ENCODE data around the gene SLC7A7.
"Not testable (repeated sequence)": the region's sequence is repeated elsewhere in the genome, so short reads cannot be mapped to it uniquely, and the experiment has no call there.

Gene SLC7A7

DNA sequence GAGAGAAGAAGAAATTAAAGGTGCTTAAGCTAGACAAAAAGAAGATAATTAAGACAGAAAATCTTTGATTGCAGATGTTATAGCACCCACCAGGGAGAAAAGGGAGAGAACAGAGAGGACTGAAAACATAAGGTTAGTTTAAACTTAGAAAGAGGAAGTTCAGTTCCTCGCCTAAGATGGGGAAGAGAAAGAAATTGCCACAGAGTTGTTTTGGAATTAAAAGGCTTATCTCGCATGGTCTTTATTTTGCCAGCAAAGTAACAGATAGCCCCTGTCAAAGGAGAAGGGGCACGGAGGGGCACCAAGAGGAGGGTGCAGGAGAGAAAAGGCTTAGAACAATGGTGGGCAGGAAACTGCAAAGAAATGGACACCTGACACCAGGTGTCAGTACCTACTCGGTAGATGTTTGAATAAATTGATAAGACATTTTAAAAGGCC lies 66.6 kb downstream of the SLC7A7 start:
- DNase-seq (ENCODE audit: low read depth): no peak

DNA sequence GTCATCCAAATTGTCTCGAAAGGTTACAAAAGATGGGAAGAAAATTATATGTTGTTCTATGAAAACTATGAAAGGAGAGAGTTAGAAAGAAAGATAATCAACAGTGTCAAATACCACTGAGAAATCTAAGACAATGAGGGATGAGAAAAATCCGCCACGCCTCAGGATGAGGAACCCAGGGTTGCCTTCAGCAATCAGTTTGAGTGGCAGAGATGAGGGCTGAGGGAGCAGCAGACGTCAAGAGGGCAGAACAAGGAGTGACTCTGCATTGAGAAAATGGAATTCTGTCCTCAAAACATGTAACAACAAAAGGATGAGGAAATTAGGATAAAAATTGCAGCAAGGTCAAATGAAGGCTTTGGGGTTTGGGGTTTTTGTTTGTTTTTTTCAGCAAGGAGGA lies 67.0 kb downstream of the SLC7A7 start:
- no peak for DNase-seq (ENCODE audit: low read depth)

DNA sequence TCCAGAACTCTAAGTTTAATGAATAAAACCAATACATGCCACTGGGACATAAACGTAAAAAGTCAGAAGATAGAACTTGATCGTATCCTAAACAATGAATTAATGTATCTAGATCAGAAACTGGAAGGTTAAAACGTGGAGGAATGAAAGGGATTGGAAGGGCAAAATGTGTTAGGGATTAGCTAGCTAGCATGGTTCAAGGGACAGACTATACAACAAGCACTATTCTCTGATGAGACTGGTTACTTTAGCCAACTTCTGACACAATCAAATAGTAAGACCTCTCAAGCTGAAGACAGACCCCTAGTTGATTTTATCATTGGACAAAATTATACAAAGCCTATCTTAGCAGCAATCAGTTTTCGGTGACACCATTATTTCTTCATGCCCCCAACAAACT lies 67.5 kb downstream of the SLC7A7 start:
- DNase-seq (ENCODE audit: low read depth): no peak

DNA sequence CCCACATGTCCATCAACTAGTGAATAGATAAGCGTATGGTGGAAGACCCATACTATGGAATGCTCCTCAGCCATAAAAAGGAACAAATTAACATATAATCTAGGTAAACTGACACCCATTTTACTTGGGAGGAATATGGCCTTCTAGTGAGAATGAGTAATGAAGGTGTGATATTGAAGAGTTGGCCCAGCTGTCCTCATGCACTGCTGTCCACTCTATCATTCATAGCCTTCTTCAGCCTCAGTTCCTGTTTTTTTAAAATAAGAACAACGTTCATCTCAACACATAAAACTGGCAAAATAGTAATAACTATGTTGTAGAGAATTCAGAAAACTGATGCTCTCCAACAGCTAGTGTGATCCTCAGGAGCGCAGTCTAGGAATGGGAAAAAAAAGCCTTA lies 75.2 kb downstream of the SLC7A7 start:
- DNase-seq (ENCODE audit: low read depth): no peak

DNA sequence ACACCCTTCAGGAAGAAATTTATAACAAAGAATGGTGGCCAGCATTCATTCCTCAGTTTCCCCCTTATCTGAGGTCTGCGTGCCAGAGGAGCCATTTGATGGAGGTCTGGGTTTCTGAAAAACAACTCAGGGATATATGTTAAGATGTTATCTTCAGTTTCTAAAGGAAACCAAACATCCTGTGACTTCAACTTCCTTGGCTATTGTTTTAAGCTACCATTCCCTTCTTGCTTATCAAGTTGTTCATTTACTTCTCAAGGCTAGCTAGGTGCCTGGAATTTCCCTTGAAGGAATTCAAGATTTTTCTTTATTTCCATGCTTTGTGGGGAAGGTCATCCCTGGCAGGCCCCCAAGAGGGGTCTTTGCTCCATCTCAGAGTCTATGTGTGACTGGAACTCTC lies 75.8 kb downstream of the SLC7A7 start:
- DNase-seq (ENCODE audit: low read depth): no peak

DNA sequence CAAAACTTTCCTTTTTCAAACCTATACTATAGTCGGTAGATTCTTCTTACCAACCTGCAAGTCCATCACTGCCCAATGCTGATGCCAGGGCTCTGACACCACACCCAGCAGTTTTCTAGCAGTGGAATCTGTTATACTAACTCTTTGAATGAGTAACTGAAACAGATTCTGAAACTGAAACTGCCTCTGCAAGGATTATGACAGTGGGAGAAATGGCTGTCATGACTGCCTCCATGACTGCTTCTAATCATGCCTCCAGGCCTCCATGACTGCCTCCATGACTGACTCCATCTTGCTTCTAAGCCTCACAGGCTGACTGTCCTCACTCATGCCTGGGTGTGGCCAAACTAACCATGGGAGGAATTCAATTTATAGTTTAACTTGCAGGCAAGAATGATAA lies 78.2 kb downstream of the SLC7A7 start:
- DNase-seq (ENCODE audit: low read depth): no peak

DNA sequence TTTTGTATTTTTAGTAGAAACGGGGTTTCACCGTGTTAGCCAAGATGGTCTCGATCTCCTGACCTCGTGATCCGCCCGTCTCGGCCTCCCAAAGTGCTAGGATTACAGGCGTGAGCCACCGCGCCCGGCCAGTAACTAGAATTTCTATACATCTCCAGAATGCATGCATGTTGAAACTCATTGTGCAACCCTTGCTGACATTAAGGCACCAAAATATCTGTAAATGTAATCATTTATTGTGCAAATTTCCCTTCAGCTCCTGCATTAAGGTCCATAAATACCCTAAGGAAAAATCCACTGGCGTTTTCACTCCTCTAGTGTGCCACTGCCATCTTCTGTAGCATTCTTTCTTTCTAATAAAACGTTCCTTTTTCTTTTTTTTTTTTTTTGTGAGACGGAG lies 78.9 kb downstream of the SLC7A7 start:
- DNase-seq (ENCODE audit: low read depth): not testable (repeated sequence)

DNA sequence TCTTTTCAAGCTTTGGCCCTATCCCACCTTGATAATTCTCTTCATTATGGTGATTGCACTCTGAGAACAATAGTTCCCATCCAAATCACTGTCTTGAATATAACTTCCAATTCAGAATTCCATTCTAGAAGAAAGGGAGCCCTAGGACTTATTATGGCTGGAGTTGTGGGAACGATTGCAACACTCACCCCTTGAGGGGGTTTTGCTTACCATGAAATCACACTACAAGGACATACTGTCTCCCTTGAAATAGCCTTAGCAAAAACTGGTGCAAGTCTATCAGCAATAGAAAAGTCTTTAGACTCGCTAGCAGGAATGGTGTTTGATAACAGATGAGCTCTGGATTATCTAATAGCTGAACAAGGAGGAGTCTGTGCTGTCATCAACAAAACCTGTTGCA lies 80.1 kb downstream of the SLC7A7 start:
- DNase-seq (ENCODE audit: low read depth): no peak

DNA sequence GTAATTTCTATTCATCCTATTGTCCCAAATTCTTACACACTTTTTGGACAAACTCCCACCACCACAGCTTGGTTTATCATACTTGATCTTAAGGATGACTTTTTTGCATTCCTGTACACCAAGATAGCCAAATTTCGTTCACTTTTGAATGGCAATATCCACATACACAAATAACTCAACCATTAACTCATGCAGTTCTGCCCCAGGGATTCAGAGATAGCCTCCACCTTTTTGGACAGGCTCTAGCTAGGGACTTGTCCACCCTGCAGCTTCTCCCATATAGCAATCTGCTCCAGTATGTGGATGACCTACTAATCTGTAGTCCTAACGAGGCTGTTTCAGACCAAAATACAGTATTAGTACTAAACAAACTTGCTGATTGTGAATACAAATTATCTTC lies 81.4 kb downstream of the SLC7A7 start:
- no peak for DNase-seq (ENCODE audit: low read depth)

DNA sequence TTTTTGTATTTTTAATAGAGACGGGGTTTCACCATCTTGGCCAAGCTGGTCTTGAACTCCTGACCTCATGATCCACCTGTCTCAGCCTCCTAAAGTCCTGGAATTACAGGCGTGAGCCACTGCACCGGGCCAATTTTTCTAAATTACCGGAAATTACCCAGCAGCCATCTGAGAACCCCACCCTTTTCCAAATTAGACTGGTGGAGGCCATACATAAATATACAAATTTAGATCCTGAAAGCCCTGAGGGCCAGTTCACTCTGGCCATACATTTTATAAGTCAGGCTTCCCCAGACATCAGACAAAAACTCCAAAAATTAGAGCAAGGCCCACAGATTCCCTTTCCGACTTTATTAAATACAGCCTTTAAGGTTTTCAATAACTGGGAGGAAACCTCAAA lies 83.2 kb downstream of the SLC7A7 start:
- DNase-seq (ENCODE audit: low read depth): not testable (repeated sequence)

DNA sequence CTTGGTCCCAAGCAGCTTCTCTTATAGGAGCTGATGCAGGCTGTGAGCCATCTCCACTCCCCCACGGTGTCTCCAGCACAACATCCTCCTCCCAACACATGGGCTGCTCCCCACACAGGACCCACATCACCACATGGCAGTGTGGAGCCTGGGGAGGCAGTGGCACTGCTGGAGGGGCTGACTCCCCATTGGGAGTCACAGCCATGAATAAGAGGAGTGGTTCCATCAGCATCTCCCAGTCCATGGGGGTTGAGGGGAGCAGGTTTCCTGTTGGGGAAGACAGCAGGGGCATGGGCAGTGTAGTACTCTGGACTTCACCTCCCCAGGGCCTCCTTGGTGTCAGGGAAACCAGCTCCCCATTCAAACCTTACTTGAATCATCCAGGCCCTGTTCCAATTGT lies 89.2 kb downstream of the SLC7A7 start:
- DNase-seq (ENCODE audit: low read depth): no peak

DNA sequence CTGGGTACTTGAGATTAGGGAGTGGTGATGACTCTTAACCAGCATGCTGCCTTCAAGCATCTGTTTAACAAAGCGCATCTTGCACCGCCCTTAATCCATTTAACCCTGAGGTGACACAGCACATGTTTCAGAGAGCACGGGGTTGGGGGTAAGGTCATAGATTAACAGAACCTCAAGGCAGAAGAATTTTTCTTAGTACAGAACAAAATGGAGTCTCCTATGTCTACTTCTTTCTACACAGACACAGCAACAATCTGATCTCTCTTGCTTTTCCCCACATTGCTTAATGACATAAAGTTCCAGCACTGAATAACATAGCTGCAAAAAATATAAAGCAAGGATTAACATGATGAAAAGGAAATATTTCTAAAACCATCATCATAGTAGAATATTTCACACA lies 89.9 kb downstream of the SLC7A7 start:
- DNase-seq (ENCODE audit: low read depth): not testable (repeated sequence)

DNA sequence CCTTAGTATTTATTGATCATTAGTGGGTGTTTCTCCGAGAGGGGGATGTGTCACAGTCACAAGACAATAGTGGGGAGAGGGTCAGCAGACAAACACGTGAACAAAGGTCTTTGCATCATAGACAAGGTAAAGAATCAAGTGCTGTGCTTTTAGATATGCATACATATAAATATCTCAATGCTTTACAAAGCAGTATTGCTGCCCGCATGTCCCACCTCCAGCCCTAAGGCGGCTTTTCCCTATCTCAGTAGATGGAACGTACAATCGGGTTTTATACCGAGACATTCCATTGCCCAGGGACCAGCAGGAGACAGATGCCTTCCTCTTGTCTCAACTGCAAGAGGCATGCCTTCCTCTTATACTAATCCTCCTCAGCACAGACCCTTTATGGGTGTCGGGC lies 90.4 kb downstream of the SLC7A7 start:
- not testable (repeated sequence) for DNase-seq (ENCODE audit: low read depth)

DNA sequence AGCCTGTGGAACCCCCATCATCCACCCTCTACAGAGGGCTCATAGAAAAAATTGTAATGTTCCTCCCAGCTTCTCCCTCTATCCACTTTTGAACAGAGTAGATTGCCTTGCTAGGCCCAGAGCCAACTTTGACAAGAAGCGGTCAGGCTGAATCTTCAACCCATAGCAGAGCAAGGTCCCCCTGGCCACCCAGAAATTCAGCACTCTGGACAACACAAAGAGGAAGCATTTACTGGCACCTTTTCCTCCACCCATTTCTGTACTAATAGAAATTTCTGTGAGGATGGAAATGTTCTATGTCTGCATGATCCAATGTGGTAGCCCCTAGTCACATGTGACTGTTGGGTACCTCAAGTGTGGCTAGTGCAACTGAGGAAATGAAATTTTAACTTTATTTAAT lies 91.4 kb downstream of the SLC7A7 start:
- DNase-seq (ENCODE audit: low read depth): no peak
